HepG2 (cell line): Measurements from ENCODE around the gene CCDC183. TPM values are rescaled to one million over a fixed set of nuclear protein-coding genes. Genes with fewer than 3 reads are reported as not detected.
A peak's percentile ranks its signal among the peaks of the same experiment; 100 is the strongest.

Source experiments
- AHR ChIP-seq: IDR thresholded peaks from 2 replicates; pipeline ENCODE4 v1.6.1; 2018; ENCODE audit warnings: missing genetic modification reagents, missing compliant biosample characterization
- ATRX ChIP-seq: sonication (generic); formaldehyde crosslinking; IDR thresholded peaks from 2 replicates; pipeline ENCODE4 v1.4.0; 2020; ENCODE audit warnings: missing genetic modification reagents, borderline replicate concordance
- CENPX ChIP-seq: sonication (generic); formaldehyde crosslinking; IDR thresholded peaks from 2 replicates; pipeline ENCODE4 v1.9.0; 2021; ENCODE audit warnings: mild to moderate bottlenecking, missing genetic modification reagents, moderate library complexity
- CHD4 ChIP-seq: fragments of 200-600 bp; sonication (generic); IDR thresholded peaks from 2 replicates; pipeline ENCODE4 v1.7.0; 2017; ENCODE audit warnings: mild to moderate bottlenecking, low read length, borderline replicate concordance
- EED ChIP-seq: sonication (generic); formaldehyde crosslinking; IDR thresholded peaks from 2 replicates; pipeline ENCODE4 v1.5.0; 2020; ENCODE audit warnings: mild to moderate bottlenecking, missing genetic modification reagents
- FOXK2 ChIP-seq: fragments of 450-650 bp; IDR thresholded peaks from 2 replicates; pipeline ENCODE4 v1.6.1; 2016
- FOXO1 ChIP-seq: sonication (generic); formaldehyde crosslinking; IDR thresholded peaks from 2 replicates; pipeline ENCODE4 v1.4.0; 2020; ENCODE audit warnings: missing genetic modification reagents
- MIER2 ChIP-seq: IDR thresholded peaks from 2 replicates; pipeline ENCODE4 v1.6.1; 2016; ENCODE audit warnings: missing biosample characterization, missing genetic modification reagents
- NFIB ChIP-seq: sonication (generic); formaldehyde crosslinking; IDR thresholded peaks from 2 replicates; pipeline ENCODE4 v1.9.0; 2021; ENCODE audit warnings: missing genetic modification reagents, mild to moderate bottlenecking, borderline replicate concordance
- RFX5 ChIP-seq: IDR thresholded peaks from 2 replicates; pipeline ENCODE4 v1.6.1; 2011; ENCODE audit warnings: low read depth, low read length, improper control_type of control experiment
- SALL1 ChIP-seq: sonication (generic); formaldehyde crosslinking; IDR thresholded peaks from 2 replicates; pipeline ENCODE4 v1.8.0; 2022; ENCODE audit warnings: mild to moderate bottlenecking, missing genetic modification reagents
- SIN3A ChIP-seq: IDR thresholded peaks from 2 replicates; pipeline ENCODE4 v1.6.1; 2011; ENCODE audit warnings: low read depth, mild to moderate bottlenecking, control low read depth, low read length, borderline replicate concordance
- SIN3B ChIP-seq: fragments of 150-350 bp; IDR thresholded peaks from 2 replicates; pipeline ENCODE4 v1.6.1; 2014; ENCODE audit warnings: low read length
- THAP11 ChIP-seq: IDR thresholded peaks from 2 replicates; pipeline ENCODE4 v1.6.1; 2016; ENCODE audit warnings: missing biosample characterization, missing genetic modification reagents
- ZEB1 ChIP-seq: IDR thresholded peaks from 2 replicates; pipeline ENCODE4 v1.6.1; 2012; ENCODE audit warnings: mild to moderate bottlenecking, low read depth, inconsistent platforms; ENCODE audit not compliant: insufficient replicate concordance
- ZFY ChIP-seq: sonication (generic); formaldehyde crosslinking; IDR thresholded peaks from 2 replicates; pipeline ENCODE4 v1.4.0; 2020; ENCODE audit warnings: missing genetic modification reagents
- ZMAT3 ChIP-seq: sonication (generic); formaldehyde crosslinking; conservative IDR thresholded peaks from 2 replicates; pipeline ENCODE4 v1.7.0; 2021; ENCODE audit warnings: missing genetic modification reagents
- ZNF235 ChIP-seq: sonication (generic); formaldehyde crosslinking; IDR thresholded peaks from 2 replicates; pipeline ENCODE4 v1.8.1; 2023; ENCODE audit warnings: mild to moderate bottlenecking, missing genetic modification reagents, borderline replicate concordance
- ZNF605 ChIP-seq: sonication (generic); formaldehyde crosslinking; IDR thresholded peaks from 2 replicates; pipeline ENCODE4 v1.8.0; 2022; ENCODE audit warnings: mild to moderate bottlenecking, missing genetic modification reagents
- polyA plus RNA-seq, 8 experiments: library from polyadenylated mRNA; depleted of rRNA in 3 of 8; stranded (reverse) in 7 of 8; unstranded in 1 of 8; fragments of >200 nt; fragmentation: Illumina TruSeq in 4 of 8; extraction: Trizol in 4 of 8; gene quantifications; 2 replicates each; pipeline versions ENCODE4 v1.2.1 to v1.2.3, GENCODE V29; 2011 to 2016; ENCODE audit warnings: low read depth in 4 of 8, missing spikeins in 1 of 8, mixed read lengths in 1 of 8; ENCODE audit not compliant: insufficient read depth in 1 of 8
- total RNA-seq, 5 experiments: library from RNA; depleted of rRNA; stranded (reverse); fragments of >200 nt; fragmentation: Illumina TruSeq; extraction: Trizol; gene quantifications; 2 replicates each; pipeline ENCODE4 v1.2.3, GENCODE V29; 2016; ENCODE audit warnings: low read depth in 1 of 5
- TF ChIP-seq, protein P1 (sequence below): sonication (generic); formaldehyde crosslinking; IDR thresholded peaks from 2 replicates; pipeline ENCODE4 v1.8.1; 2023; ENCODE audit warnings: mild to moderate bottlenecking, missing genetic modification reagents
- TF ChIP-seq, protein P2 (sequence below): IDR thresholded peaks from 2 replicates; pipeline ENCODE4 v1.4.0; 2020; ENCODE audit warnings: mild to moderate bottlenecking, missing genetic modification reagents
- TF ChIP-seq, protein P3 (sequence below): sonication (generic); formaldehyde crosslinking; IDR thresholded peaks from 2 replicates; pipeline ENCODE4 v1.5.0; 2020; ENCODE audit warnings: missing genetic modification reagents, mild to moderate bottlenecking, borderline replicate concordance
- TF ChIP-seq, protein P4 (sequence below): sonication (generic); formaldehyde crosslinking; IDR thresholded peaks from 2 replicates; pipeline ENCODE4 v1.4.0; 2020; ENCODE audit warnings: missing genetic modification reagents, low read depth, mild to moderate bottlenecking, borderline replicate concordance

CCDC183 gene
- total and polyA plus RNA-seq, 2 of the 13 experiments (the other 11 are each of a cell fraction or from before 2014, with no cell fraction given) = 5.0 to 66.4 TPM

DNA sequence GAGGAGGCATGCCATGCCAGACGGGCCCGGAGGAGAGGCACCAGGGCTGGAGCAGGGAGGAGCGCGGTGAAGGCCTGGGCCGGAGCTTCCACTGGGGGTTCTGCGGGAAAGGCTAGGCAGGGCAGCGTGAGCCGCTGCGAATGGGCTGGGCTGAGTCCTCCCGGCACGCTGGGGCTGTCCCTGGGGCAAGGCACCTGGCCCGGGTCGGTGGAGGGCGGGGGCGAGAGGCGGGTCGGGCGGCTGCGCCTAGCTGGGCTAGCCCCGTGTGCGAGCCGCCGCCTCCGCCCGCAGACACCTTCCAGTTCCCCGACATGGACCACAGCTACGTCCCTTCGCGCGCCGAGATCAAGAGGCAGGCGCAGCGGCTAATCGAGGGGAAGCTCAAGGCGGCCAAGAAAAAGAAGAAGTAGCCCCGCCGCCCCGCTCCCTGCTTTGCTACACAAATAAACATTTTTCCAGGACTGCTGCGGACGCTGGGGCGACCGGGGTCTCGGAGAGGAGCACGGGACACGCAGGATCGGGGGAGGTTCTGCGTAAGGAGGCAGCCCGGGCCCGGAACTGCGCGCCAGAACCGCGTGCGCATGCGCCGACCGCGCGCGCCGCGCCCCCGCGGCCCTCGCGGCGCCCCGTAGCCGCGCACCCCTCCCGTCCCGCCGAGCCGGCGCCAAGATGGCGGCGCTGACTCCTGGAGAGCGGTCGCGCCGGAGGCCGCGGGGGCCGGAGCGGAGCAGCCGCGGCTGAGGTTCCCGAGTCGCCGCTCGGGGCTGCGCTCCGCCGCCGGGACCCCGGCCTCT is 11.3 kb downstream of the CCDC183 start, which contains the start of gene RABL6 (continued):
- TF ChIP-seq, protein P1, sequence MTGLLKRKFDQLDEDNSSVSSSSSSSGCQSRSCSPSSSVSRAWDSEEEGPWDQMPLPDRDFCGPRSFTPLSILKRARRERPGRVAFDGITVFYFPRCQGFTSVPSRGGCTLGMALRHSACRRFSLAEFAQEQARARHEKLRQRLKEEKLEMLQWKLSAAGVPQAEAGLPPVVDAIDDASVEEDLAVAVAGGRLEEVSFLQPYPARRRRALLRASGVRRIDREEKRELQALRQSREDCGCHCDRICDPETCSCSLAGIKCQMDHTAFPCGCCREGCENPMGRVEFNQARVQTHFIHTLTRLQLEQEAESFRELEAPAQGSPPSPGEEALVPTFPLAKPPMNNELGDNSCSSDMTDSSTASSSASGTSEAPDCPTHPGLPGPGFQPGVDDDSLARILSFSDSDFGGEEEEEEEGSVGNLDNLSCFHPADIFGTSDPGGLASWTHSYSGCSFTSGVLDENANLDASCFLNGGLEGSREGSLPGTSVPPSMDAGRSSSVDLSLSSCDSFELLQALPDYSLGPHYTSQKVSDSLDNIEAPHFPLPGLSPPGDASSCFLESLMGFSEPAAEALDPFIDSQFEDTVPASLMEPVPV (CRISPR knock-in tag) = peak; percentile 85
- 0 out of 2 replicates have a peak, but pooled peaks have one; percentile 19 for TF ChIP-seq SIN3B
- peak; percentile 61 for TF ChIP-seq ZMAT3 (CRISPR knock-in tag)
- no peak for TF ChIP-seq CENPX
- peak; percentile 91 for TF ChIP-seq EED (CRISPR knock-in tag)
- TF ChIP-seq AHR (CRISPR knock-in tag) = no peak; the same call in 1 of the 2 replicates
- TF ChIP-seq ATRX (CRISPR knock-in tag) = no peak
- no peak for TF ChIP-seq RFX5
- TF ChIP-seq THAP11 (CRISPR knock-in tag) = 0 out of 2 replicates have a peak, but pooled peaks have one; percentile 13
- peak; percentile 48; the same call in 1 of the 2 replicates for TF ChIP-seq SIN3A
- TF ChIP-seq ZFY (CRISPR knock-in tag) = 0 out of 2 replicates have a peak, but pooled peaks have one; percentile 46
- 0 out of 2 replicates have a peak, but pooled peaks have one; percentile 25 for TF ChIP-seq ZNF605 (CRISPR knock-in tag)
- TF ChIP-seq ZEB1 = no peak
- TF ChIP-seq, protein P2, sequence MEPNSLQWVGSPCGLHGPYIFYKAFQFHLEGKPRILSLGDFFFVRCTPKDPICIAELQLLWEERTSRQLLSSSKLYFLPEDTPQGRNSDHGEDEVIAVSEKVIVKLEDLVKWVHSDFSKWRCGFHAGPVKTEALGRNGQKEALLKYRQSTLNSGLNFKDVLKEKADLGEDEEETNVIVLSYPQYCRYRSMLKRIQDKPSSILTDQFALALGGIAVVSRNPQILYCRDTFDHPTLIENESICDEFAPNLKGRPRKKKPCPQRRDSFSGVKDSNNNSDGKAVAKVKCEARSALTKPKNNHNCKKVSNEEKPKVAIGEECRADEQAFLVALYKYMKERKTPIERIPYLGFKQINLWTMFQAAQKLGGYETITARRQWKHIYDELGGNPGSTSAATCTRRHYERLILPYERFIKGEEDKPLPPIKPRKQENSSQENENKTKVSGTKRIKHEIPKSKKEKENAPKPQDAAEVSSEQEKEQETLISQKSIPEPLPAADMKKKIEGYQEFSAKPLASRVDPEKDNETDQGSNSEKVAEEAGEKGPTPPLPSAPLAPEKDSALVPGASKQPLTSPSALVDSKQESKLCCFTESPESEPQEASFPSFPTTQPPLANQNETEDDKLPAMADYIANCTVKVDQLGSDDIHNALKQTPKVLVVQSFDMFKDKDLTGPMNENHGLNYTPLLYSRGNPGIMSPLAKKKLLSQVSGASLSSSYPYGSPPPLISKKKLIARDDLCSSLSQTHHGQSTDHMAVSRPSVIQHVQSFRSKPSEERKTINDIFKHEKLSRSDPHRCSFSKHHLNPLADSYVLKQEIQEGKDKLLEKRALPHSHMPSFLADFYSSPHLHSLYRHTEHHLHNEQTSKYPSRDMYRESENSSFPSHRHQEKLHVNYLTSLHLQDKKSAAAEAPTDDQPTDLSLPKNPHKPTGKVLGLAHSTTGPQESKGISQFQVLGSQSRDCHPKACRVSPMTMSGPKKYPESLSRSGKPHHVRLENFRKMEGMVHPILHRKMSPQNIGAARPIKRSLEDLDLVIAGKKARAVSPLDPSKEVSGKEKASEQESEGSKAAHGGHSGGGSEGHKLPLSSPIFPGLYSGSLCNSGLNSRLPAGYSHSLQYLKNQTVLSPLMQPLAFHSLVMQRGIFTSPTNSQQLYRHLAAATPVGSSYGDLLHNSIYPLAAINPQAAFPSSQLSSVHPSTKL (CRISPR knock-in tag) = no peak
- TF ChIP-seq CHD4 = no peak
- TF ChIP-seq FOXO1 (CRISPR knock-in tag) = no peak
- TF ChIP-seq, protein P3, sequence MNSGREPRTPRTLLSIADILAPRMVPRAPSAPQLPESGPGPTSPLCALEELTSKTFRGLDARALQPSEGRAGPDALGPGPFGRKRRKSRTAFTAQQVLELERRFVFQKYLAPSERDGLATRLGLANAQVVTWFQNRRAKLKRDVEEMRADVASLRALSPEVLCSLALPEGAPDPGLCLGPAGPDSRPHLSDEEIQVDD (CRISPR knock-in tag) = no peak
- no peak for TF ChIP-seq MIER2 (CRISPR knock-in tag)
- no peak for TF ChIP-seq NFIB
- TF ChIP-seq FOXK2 = no peak
- TF ChIP-seq SALL1 (CRISPR knock-in tag) = peak; percentile 54
- TF ChIP-seq, protein P4, sequence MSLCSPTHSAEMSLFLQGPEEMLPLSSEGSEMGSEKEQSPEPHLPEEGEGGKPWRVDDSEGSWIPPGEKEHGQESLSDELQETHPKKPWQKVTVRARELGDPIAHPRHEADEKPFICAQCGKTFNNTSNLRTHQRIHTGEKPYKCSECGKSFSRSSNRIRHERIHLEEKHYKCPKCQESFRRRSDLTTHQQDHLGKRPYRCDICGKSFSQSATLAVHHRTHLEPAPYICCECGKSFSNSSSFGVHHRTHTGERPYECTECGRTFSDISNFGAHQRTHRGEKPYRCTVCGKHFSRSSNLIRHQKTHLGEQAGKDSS (CRISPR knock-in tag) = 0 out of 2 replicates have a peak, but pooled peaks have one; percentile 27
- TF ChIP-seq ZNF235 (CRISPR knock-in tag) = 0 out of 2 replicates have a peak, but pooled peaks have one; percentile 18
